Stimulated activated CD4-positive, alpha-beta T cell treated with anti-CD3 and anti-CD28 coated beads, TNF-alpha, amount 100 ng/mL, for 4 hours (primary cell): ENCODE results near the gene PCDH20.
"Not testable (repeated sequence)": the region's sequence is repeated elsewhere in the genome, so short reads cannot be mapped to it uniquely, and the experiment has no call there.

Experiments used
- DNase-seq, 3 experiments: peaks; one replicate each; pipeline ENCODE4 v3.0.0-alpha.2; 2020; ENCODE audit warnings: low read depth in 3 of 3

Gene PCDH20, protein sequence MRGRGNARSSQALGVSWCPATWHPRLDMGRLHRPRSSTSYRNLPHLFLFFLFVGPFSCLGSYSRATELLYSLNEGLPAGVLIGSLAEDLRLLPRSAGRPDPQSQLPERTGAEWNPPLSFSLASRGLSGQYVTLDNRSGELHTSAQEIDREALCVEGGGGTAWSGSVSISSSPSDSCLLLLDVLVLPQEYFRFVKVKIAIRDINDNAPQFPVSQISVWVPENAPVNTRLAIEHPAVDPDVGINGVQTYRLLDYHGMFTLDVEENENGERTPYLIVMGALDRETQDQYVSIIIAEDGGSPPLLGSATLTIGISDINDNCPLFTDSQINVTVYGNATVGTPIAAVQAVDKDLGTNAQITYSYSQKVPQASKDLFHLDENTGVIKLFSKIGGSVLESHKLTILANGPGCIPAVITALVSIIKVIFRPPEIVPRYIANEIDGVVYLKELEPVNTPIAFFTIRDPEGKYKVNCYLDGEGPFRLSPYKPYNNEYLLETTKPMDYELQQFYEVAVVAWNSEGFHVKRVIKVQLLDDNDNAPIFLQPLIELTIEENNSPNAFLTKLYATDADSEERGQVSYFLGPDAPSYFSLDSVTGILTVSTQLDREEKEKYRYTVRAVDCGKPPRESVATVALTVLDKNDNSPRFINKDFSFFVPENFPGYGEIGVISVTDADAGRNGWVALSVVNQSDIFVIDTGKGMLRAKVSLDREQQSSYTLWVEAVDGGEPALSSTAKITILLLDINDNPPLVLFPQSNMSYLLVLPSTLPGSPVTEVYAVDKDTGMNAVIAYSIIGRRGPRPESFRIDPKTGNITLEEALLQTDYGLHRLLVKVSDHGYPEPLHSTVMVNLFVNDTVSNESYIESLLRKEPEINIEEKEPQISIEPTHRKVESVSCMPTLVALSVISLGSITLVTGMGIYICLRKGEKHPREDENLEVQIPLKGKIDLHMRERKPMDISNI

DNA sequence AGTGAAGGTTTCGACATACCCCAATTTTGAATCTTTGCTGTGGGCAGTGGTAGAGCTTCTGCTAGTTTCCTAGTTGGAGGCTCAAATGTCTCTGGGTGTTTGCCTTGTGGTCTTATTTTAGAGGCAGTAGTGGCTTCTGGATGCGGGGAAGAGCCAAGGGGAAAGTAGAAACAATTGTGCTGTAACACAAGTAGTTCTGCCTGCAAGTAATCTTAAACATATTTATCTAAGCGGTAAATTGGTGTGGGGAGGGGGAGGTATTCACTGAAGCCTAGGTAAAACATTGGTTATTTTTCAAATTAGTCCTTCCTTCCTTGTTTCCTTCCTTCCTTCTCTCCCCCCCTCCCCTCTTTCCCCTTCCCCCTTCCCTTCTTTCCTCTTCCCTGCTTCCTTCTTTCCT is at the start of gene PCDH20:
PCDH20 (minus strand) TSS at position 101 of the 400 bp plus-strand sequence. CDS start 691 bp downstream, outside the sequence.
- no peak for DNase-seq

DNA sequence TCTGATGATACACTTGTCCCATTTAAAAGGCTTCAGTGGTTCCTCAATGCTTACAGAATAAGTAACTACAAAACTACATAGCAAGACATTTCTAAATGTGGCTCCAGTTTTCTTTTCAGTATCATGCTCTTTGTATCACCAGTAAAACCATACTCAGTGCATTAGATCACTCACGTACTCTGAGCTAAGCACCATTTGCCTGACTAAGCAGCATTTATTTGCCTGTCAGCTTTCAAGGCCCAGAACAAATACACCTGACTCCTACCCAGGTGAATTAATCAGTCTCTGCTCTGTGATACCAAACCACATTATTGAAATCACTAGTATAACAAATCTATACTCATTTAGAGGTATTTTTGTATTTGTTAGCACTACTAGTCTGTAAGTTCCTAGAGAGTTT is 47.4 kb upstream of the PCDH20 start:
- DNase-seq = no peak

DNA sequence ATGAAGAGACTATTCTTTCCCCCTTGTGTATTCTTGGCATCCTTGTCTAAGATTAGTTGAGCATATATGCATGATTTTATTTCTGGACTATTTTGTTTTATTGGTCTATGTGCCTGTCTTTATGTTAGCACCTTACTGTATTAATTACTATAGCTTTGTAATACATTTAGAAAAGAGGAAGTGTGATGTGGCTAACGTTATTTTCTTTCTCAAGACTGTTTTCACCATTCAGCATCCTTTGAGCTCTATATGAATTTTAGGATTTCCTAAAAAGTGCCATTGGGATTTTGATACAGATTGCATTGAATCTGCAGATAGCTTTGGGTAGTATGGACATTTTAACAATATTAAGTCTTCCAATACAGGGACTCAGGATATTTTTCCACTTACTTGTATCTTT is 37.5 kb upstream of the PCDH20 start:
- DNase-seq = no peak

DNA sequence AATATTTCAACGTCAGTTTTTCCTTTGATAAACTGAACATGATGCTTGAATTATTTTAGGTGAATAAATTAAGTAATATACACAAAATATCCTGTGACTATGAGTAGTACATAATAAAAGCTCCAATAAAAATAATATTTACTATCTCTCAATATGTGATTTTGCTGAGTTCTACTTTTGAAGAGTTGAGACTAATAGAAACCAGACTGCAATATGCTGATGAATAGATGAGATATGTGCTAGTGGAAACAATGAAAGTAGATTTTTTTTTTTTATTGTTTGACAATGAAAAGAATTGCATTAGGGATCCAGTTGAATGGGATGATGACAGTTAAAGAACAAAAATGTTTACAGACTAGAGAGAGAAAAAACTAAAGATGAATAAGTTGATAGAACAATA is 16.4 kb upstream of the PCDH20 start:
- DNase-seq = no peak

DNA sequence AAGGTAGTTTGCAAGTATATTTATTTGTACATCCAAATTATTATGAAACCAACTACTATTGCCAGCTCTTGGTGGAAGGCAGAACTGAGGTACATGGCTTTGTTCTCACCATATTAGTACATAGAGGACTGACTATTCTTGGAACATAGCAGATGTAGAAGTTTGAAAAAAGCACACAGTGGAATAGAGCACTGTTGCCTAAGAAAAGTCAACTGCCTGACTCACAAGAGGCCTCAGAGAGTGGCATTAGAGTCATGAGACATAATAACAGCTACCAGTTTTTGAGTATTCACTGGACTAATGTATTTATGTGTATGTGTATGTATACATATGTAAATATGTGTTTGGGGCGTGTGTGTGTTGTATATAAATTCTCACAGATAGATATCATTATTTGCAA is 8.3 kb upstream of the PCDH20 start:
- DNase-seq = no peak

DNA sequence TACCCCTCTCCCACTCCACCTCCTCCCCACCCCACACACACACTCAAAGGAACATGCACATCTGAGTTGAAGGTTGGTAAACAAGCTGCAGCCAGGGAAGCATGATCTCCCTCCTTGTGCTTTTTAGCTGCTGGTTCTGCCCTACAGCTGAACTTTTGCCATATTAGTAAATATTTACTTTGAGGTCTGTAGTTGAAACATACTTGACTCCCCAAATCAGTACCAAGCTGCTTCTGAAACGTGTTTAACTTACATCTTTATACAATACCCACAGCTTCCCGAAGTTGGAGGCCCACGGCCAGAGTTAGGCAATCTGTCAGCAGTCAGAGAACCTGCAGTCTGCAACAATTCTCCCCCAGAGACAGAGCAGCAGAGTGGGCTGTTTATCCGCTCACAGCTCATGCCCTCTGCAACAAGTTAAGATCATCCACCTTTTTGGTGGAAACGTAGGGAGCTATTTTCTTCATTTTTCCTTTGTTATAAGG is 1.5 kb upstream of the PCDH20 start:
- no peak for DNase-seq

DNA sequence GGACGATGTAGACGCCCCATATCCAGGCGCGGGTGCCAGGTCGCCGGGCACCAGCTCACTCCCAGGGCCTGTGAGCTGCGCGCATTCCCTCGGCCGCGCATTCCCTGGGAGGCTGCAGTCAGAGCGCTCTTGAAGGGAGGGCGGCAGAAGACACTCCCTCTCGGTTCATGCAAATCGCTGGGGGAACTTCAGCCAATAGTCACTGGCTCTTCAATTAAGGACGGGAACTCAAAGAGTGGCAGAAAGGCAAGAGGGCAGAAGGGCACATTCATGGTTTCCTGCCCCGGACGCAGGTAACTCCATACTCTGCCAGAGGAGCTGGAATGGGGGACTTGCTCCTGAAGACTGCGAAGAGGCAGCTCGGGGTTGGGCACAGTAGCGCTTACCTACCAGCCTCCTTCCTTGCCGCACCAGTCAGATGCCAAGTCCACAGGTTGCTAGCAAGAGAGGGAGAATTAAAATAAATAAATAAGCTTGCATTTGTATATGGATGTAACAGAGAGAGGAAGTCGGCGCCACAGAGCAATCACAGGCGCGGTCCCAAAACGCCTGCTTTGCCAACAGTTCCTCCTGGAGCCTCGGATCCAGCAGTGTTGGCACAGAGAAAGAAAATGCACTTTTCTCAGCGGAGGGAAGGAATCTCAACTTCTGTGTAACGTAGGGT is 459 bp downstream of the PCDH20 start:
- DNase-seq = no peak

DNA sequence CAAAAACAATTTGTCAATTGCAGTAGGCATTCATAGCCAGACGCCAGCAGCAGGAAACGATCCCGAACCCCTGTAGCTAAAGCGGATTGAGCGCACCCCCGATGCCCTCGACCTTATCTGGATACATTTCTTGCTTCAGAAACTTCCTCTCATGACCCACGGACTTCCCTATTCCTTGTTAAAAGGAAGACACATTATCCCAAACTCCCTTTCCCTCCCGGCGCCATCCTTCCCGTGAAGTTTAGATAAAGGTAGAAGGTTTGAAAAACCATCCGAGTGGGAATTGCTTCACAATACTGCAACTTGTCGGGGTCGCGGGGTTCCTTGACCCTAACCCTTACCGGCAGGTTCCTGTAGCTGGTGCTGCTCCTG is 977 bp downstream of the PCDH20 start:
- DNase-seq = no peak

DNA sequence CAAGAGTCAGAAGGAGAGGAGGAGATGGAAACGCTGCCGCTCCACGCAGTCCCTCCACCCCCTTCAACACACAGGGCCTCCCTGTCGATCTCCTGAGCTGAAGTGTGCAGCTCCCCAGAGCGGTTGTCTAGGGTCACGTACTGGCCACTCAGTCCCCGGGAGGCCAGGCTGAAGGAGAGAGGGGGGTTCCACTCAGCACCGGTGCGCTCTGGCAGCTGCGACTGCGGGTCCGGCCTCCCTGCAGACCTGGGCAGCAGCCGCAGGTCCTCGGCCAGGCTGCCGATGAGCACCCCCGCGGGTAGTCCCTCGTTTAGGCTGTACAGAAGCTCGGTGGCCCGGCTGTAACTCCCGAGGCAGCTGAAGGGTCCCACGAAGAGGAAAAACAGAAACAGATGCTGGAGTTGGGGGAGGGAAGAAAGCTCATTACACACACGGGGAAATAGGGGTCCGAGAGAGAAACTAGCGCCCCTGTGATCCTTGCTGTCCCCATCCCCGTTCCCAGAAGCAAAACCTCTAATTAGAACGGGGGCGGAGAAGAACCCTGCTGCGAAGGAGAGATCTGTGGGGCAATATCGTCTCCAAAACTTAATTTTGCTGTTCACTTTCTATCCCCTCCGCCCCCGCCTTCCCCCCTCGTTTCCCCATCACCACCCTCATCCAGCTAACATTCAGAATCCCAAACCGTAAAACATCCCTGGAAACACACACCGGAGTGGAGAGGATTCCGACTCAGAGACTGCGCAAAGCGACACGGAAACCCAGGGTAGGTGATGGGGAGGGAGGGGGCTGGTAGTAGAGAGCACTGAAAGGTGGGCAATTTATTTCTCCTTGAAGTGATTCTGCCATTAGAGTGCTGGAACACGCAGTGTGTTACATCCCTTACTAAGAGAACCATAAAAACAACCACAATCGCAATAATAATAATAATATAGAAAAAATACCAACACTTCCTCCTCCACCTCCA is 1.8 kb downstream of the PCDH20 start:
- DNase-seq = no peak

DNA sequence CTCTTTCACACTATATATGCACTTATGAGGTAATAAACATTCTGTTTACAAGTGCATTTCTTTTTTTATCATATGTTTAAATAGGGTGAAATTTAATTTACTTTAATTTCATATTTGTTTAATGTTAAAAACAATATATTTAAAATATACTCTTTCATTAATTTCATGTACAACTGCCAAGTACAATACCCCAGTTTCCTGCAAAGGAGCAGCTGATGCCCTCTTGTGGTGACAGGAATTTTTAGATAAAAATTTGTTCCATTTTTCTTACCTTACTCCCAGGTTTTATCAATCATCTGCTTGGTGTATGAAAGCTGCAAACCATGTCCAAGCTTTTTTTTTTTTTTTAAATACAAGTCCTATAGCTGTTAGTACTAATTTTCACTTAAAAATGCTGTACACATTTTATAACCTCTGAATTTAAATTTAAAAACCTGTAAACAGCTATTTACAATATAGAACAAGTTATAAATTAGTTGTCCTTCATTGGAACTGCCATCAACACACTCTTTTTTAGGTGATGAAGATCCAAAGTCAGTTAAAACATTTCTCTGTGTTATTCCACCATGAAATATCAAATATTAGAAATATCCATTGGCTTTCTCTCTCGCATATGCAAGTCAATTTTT is 4.9 kb downstream of the PCDH20 start:
- DNase-seq = no peak

DNA sequence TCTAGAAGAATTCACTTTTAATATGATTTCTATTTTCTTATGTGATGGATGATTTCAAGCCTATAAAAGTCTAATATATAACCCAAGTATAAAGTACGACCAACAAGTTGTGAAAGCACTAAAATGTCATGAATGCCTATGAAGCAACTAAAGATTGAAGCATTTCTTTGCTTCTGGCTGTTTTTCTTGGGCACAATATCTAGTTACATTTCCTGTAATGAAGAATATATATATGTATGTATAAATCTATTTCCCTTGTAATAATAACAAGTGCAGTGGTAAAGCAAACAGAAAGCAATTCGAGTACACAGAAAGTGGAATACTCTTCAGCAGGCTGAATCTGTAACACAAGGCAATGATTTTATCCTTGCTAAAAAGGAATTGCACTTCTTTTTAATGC is 5.4 kb downstream of the PCDH20 start:
- no peak for DNase-seq

DNA sequence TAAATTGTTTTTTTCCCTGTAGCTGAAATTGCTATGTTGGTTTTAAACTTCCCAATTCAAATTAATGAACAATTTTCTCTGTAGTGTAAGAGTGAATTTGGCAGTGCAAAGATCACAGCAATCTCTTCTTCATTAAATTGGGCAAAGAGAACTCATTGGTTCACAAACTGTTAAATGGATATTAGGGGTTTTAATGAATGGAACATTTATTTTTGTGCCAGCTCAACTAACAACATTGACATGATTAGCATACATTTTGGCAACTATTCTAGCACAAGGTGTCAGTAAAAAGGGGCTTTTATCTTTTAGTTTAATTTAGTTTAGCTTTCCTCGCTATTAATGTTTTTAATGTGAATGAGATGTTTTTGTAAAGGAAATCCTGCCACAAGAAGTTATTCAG is 7.1 kb downstream of the PCDH20 start:
- DNase-seq = no peak

DNA sequence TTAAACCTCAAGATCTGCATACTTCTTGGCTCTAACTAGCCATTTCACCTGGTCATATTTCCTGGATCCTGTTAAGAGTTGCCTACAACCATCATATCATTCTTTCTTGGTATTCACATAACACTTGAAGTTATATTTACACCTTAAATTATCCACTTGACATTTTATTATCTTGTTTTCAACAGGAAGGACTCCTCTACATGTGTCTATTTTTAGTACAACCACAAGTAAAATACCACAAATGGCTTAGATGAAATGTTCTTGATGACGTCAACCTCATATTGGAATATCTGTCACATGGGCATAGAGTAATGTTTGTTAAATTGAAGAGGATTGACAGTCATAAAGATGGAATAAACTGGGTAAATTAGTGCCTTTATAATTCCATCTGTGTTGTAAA is 9.4 kb downstream of the PCDH20 start:
- DNase-seq = no peak

DNA sequence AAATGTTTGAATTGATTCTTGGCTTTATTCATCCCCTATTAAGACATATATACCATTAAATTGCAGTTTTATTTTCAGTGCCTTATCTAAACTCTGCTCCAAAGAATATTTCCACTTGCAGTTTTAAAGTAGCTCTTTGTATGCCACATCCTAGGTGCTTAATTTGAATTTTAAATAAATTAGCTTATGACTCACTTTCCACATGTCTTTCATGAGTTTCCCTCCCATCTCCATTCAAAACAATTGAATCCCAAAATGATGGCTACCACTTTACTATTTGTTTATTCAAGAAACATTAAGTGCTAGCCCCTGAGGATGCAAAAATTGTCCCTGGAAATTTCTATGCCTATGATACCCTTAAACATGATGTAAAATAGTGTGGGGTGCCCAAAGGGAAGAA is 19.5 kb downstream of the PCDH20 start:
- no peak for DNase-seq

DNA sequence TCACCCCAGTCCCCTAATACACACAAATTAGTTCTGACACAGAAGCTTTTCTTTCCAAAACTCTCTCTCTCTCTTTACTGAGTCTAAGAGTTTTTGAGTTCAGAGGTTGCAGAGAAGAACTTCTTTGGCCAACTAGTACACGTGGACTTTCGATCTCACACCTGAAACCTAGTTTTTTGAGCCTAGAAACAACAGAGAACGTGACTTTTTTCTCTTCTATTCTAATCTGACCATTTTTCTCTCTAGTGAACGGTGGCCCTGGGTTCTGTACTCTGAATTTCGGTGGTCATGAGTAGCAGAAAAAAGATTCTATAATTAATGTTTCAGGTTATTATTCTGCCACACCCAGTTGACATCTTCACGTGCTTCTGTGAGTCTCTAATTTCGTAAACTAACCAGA is 24.2 kb downstream of the PCDH20 start:
- no peak for DNase-seq

DNA sequence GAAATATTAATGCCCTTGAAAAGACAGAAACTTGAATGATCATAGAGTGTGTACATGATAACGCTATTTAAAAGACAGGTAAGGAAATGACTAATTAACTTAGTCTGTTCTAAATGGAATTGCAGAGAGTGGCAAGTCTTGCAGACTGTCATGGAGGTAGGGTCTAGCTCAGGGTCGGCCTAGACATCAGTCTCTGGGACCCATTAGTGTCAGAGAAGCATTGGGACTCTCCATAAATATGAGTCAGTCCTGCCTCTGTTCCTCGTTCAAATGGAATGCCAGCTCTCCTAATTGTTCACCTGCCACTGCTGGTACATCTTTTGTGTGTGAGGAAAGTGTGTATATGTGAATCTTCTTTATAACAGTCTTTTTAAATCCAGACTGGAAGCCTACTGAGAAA is 28.0 kb downstream of the PCDH20 start:
- no peak for DNase-seq

DNA sequence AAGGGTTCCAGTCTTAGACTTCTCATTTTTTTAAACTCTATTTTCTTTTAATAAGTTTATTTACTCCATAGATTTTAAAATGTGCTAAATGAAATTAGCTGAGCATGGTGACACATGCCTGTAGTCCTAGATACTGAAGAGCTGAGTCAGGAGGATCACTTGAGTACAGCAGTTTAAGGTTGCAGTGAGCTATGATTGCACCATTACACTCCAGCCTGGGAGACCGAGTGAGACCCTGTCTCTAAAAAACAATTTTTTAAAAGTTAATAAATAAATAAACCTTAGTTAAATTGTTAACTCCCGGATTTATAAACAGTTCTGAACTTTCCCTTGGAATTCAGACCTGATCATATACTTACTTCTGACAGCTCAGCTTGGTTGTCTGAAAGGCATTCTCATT is 32.5 kb downstream of the PCDH20 start:
- no peak for DNase-seq

DNA sequence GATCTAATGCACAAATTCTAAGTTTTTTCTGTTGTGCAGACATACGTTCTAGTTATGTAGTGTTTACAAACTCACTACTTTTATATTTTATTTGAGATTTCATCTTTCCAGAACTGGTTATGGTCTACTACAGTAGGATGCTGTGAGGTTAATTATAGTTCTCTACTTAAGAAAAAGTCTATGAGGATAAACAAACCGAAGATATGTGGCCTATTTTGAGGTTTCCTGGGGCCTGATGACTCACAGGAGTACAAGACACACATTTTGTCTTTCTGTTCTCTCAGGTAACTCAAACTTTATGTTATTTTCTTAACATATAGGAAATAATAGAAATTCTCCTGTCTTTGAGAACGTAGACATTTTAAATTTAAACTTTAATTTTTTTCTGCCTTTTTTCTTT is 45.1 kb downstream of the PCDH20 start:
- no peak for DNase-seq

DNA sequence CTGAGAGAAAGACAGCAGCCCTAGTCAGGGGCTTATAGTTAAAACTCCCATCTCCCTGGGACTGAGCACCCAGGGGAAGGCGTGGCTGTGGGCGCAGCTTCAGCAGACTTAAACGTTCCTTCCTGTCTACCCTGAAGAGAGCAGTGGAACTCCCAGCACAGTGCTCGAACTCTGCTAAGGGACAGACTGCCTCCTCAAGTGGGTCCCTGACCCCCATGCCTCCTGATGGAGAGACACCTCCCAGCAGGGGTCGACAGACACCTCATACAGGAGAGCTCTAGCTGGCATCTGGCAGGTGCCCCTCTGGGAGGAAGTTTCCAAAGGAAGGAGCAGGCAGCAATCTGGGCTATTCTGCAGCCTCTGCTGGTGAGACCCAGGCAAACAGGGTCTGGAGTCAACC is 51.0 kb downstream of the PCDH20 start:
- not testable (repeated sequence) for DNase-seq

DNA sequence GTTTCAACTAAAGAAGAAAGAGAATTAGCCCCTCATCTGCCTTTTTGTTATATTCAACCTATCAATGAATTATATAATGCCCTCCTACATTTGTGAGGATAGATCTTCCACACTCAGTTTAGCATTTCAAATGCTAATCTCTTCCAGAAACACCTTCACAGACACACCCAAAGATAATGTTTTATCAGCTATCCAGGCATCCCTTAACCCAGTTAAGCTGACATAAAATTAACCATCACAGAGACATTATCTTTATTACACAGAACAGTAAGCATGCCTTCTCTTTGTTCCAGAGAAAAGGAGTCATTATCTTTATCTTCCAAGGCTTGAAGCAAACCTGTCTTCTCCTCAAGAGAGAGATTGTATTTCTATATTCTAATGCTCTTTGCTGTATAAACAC is 53.1 kb downstream of the PCDH20 start:
- no peak for DNase-seq
